RWPE2 (cell line): ENCODE data around the gene MRO.
"Not testable (repeated sequence)": the region's sequence is repeated elsewhere in the genome, so short reads cannot be mapped to it uniquely, and the experiment has no call there.

Experiments
- ATAC-seq: fragments of 200-7000 bp; cut with Tn5 transposase; 3 replicates; pipeline ENCODE4 v1.9.1; 2021; ENCODE audit warnings: low read depth
- DNase-seq: peaks from one replicate; pipeline ENCODE4 v3.0.0-alpha.2; 2020; ENCODE audit warnings: low spot score
- H3K27ac ChIP-seq: fragments of 450-650 bp; 2 replicates; pipeline ENCODE4 v1.5.1; 2017; ENCODE audit warnings: mild to moderate bottlenecking; ENCODE audit not compliant: poor library complexity, severe bottlenecking
- H3K27me3 ChIP-seq: fragments of 250-450 bp; sonication (Bioruptor Pico); 2 replicates; pipeline ENCODE4 v1.5.1; 2021; ENCODE audit warnings: mild to moderate bottlenecking, moderate library complexity; ENCODE audit not compliant: insufficient read depth, poor library complexity, severe bottlenecking
- H3K36me3 ChIP-seq: fragments of 250-450 bp; sonication (Bioruptor Pico); 2 replicates; pipeline ENCODE4 v1.5.1; 2020; ENCODE audit warnings: low read depth, mild to moderate bottlenecking, moderate library complexity
- H3K4me1 ChIP-seq: fragments of 250-450 bp; sonication (Bioruptor Pico); 2 replicates; pipeline ENCODE4 v1.5.1; 2021; ENCODE audit warnings: mild to moderate bottlenecking, moderate library complexity; ENCODE audit not compliant: insufficient read depth, poor library complexity, severe bottlenecking
- H3K4me3 ChIP-seq: fragments of 250-450 bp; sonication (Bioruptor Pico); 2 replicates; pipeline ENCODE4 v1.5.1; 2021; ENCODE audit warnings: mild to moderate bottlenecking, moderate library complexity; ENCODE audit not compliant: severe bottlenecking
- H3K9me3 ChIP-seq: fragments of 250-450 bp; sonication (Bioruptor Pico); 2 replicates; pipeline ENCODE4 v1.5.1; 2021; ENCODE audit warnings: mild to moderate bottlenecking, moderate library complexity; ENCODE audit not compliant: severe bottlenecking
- CTCF ChIP-seq: fragments of 450-650 bp; IDR thresholded peaks from one replicate; pipeline ENCODE4 v1.5.1; 2017; ENCODE audit warnings: mild to moderate bottlenecking, moderate library complexity; ENCODE audit not compliant: poor library complexity, severe bottlenecking

Gene MRO

DNA sequence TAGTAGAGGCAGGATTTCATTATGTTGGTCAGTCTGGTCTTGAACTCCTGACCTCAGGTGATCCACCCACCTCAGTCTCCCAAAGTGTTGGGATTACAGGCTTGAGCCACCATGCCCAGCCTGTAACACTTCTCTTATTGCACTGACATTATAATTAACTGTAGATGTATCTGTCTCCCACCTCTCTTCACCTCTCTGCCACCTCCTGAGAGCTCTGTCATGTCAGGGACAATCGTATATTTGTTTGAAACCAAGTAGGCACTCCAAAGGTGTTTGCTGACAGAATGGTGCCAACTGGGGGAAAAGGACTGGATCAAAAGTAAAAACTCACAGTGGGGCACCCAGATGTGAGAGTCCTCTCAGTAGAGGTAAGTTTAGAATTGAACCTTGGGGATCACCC, 41.8 kb upstream of the MRO start:
- no peak for TF ChIP-seq CTCF
- Histone ChIP-seq H3K9me3 (no peaks in the 10 kb centered on the region), H3K36me3 (no peaks in the 10 kb centered on the region), H3K27me3 (no peaks in the 10 kb centered on the region), H3K4me3 (no peak overlapping the region), H3K4me1 (no peaks in the 10 kb centered on the region), H3K27ac (no peak overlapping the region)
- DNase-seq, result no peak
- ATAC-seq, result no peak

DNA sequence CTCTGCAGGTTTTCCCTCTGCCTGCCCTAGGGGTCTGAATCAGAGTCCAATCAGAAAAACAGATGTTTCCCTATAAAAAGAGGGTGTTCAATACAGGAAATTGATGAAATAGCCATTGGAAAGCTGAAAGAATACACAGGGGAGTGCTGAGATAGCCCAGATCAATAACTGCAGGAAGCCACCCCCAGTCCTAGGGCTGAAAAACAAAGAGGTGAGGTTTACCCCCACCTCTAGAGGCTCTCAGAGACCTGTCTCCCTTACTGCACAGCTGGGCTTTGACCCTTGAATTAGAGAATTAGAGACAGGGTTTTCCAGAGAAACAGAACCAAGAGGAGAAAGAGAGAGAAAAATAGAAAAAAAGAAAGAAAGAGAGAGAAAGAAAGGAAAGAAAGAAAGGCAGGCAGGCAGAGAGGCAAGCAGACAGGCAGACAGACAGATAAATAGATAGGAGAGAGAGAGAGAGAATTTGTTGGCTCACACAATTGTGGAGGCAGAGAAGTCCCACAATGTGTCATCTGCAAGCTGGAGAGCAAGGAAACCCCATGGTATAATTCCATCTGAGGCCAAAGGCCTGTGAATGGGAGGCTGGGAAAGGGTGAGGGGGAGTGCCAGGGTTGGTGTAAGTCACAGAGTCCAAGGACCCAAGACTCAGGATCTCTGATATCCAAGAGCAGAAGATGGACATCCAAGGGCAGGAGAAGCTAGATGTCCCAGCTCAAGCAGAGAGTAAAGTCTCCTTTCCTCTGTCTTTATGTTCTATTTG, 40.2 kb upstream of the MRO start:
- Histone ChIP-seq H3K27me3 (no peaks in the 10 kb centered on the region), H3K27ac (no peak overlapping the region), H3K36me3 (no peaks in the 10 kb centered on the region), H3K4me1 (no peaks in the 10 kb centered on the region), H3K4me3 (no peak overlapping the region), H3K9me3 (no peaks in the 10 kb centered on the region)
- DNase-seq (no peak), ATAC-seq (no peak)
- no peak for TF ChIP-seq CTCF

- H3K4me3 ChIP-seq, result no peak overlapping the region
- peaks cover 11% of the 10 kb centered on the region for H3K4me1 ChIP-seq
- no peaks in the 10 kb centered on the region for H3K9me3 ChIP-seq
- no peaks in the 10 kb centered on the region for H3K36me3 ChIP-seq
- DNase-seq (no peak), ATAC-seq (no peak)
- H3K27me3 ChIP-seq, result no peaks in the 10 kb centered on the region
- H3K27ac ChIP-seq, result no peak overlapping the region
- TF ChIP-seq CTCF, result no peak
Observed at GRCh38 chr18:50857694-50858093, 37.9 kb upstream of the MRO start.

GRCh38 chr18:50857166-50857565, 37.4 kb upstream of the MRO start:
- not testable (repeated sequence) for H3K36me3 ChIP-seq, DNase-seq, H3K27ac ChIP-seq, H3K9me3 ChIP-seq, H3K27me3 ChIP-seq, ATAC-seq, H3K4me3 ChIP-seq
- peaks cover 11% of the 10 kb centered on the region for H3K4me1 ChIP-seq

- no peak for TF ChIP-seq CTCF
Observed at GRCh38 chr18:50855976-50856757, 36.4 kb upstream of the MRO start.

More at GRCh38 chr18:50855976-50856757, 36.4 kb upstream of the MRO start:
- no peak overlapping the region for H3K4me3 ChIP-seq
- ATAC-seq (no peak), DNase-seq (no peak)
- no peaks in the 10 kb centered on the region for H3K9me3 ChIP-seq
- no peaks in the 10 kb centered on the region for H3K27me3 ChIP-seq
- H3K27ac ChIP-seq, result no peak overlapping the region
- H3K4me1 ChIP-seq, result peaks cover 11% of the 10 kb centered on the region
- H3K36me3 ChIP-seq, result no peaks in the 10 kb centered on the region
